Fibroblast of the aortic adventitia (primary cell): Measurements from ENCODE around the gene CCDC78. TPM values are rescaled to one million over a fixed set of nuclear protein-coding genes. Genes with fewer than 3 reads are reported as not detected.

Experiments
- DNase-seq: peaks from one replicate; pipeline ENCODE4 v3.0.0-alpha.2; 2010; ENCODE audit warnings: low read depth
- H3K4me3 ChIP-seq: 2 replicates; pipeline ENCODE4 v1.5.1; 2011; ENCODE audit warnings: low read depth, mild to moderate bottlenecking, control low read depth, low read length, moderate library complexity
- total RNA-seq: library from RNA; depleted of rRNA; stranded (reverse); fragments of >200 nt; gene quantifications from 2 replicates; pipeline ENCODE4 v1.2.3, GENCODE V29; 2012; ENCODE audit warnings: low replicate concordance
- TF ChIP-seq, protein P1 (sequence below): IDR thresholded peaks from 2 replicates; pipeline ENCODE4 v1.5.1; 2011; ENCODE audit warnings: mild to moderate bottlenecking, low read length, control low read depth, inconsistent platforms; ENCODE audit not compliant: insufficient read depth

CCDC78 gene
- total RNA-seq, 1 donor, result 1.8 TPM

DNA sequence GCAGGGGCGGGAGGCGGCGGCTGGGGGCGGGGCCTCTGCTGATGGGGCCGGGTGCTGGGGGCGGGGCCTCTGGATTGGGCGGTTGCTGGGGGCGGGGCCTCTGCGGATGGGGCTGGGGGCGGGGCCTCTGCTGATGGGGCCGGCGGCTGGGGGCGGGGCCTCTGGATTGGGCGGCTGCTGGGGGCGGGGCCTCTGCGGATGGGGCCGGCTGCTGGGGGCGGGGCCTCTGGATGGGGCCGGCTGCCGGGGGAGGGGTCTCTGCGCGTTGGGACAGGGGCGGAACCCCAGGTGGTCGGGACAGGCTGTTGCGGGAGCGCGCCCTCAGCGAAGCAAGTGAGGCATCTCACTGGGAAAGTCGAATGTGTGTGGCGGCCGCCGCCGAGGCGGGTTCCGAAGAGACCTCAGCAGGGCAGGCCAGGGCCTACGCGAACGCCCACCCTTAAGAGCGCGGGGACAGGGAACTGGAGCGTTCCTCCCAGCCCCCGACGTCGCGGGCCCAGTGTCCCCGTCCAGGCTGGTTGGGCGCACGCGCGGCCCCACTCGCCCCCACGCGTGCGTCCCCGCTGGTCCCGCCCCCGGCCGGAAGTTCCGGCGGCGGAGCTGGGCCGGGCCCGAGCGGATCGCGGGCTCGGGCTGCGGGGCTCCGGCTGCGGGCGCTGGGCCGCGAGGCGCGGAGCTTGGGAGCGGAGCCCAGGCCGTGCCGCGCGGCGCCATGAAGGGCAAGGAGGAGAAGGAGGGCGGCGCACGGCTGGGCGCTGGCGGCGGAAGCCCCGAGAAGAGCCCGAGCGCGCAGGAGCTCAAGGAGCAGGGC, 46.2 kb downstream of the CCDC78 start, which contains the start of gene STUB1:
STUB1 (plus strand) TSS at position 597 of the 811 bp plus-strand sequence; CDS start at position 713, 116 bp downstream.
- TF ChIP-seq, protein P1, sequence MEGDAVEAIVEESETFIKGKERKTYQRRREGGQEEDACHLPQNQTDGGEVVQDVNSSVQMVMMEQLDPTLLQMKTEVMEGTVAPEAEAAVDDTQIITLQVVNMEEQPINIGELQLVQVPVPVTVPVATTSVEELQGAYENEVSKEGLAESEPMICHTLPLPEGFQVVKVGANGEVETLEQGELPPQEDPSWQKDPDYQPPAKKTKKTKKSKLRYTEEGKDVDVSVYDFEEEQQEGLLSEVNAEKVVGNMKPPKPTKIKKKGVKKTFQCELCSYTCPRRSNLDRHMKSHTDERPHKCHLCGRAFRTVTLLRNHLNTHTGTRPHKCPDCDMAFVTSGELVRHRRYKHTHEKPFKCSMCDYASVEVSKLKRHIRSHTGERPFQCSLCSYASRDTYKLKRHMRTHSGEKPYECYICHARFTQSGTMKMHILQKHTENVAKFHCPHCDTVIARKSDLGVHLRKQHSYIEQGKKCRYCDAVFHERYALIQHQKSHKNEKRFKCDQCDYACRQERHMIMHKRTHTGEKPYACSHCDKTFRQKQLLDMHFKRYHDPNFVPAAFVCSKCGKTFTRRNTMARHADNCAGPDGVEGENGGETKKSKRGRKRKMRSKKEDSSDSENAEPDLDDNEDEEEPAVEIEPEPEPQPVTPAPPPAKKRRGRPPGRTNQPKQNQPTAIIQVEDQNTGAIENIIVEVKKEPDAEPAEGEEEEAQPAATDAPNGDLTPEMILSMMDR, result no peak
- DNase-seq, result peak; percentile 80
- peak within 1 kb of the TSS; percentile 82 for H3K4me3 ChIP-seq

DNA sequence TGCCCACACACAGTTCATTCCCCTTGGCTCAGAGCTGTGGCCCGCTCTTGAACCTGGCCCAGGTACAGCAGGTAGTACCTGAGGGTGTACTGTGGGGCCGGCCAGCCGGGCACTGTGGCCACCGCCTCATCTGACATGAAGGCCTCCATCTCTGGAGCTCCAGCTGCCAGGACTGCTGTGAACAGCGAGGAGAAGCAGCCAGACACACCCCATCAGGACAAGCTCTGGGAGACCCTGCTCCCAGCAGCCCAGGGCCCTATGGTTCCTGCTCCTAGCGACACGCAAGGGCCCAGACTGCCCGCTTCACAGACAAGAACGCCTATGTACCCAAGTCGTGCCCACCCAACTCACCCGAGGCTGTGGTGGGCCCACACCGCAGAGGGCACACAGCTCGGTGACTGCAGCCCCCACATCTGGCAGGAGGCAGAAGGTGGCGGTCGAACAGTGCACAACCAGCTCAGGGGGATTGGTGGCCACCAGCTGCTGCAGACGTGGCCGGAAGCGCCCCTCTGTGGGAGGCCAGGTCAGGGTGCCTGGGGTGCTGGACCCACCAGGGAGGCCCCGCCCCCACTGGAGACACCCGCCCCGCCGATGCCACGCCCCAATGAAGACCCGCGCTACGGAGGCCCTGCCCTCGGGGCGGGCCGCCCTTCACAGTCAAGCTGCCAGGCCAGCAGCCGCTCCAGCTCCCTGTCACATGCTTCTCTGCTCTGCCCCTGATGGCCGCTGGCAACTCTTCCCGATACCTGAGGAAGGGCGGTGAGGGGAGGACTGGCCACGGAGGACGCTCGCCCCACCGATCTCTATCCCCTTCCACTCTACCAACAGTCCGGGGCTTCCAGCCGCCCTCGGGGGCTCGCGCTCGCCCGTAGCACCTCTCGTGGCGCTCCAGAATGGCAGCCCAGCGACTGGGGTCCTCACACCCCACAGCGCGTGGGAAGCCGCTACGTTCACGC, 47.1 kb downstream of the CCDC78 start:
- peak; percentile 44 for DNase-seq
- peak overlapping the region; percentile 65 for H3K4me3 ChIP-seq
- TF ChIP-seq, protein P1, result no peak

DNA sequence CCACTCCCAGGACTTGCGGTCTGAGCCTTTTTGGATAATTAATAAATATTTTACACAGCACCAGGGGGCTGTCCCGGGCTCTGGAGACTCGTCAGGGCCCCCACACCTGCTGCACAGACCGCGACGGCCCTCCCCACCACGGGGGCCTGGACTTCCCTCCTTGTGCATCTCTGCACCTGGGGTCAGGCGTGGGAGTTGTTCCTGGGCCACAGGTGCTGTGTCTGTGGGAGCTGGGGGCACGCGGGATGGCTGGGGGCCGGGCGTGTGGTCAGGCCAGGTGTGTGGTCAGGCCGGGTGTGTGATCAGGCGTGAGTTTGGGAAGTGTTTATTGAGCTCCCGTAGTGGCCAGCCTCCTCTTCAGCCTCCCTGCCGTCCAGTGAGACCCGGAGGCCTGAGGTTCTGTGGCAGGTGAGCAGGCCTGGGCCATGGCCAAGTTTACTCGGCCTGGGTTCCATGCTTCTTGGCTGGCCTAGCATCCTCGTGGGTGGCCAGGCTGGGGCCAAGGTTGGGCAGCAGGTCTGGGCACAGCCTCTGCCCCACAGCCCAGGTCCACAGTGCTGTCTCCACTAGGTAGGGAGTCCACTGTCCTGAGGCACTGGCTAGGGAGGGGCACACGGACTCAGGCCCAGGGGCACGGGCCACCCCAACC, 47.9 kb downstream of the CCDC78 start:
- DNase-seq, result no peak
- no peak overlapping the region for H3K4me3 ChIP-seq
- TF ChIP-seq, protein P1, result no peak

DNA sequence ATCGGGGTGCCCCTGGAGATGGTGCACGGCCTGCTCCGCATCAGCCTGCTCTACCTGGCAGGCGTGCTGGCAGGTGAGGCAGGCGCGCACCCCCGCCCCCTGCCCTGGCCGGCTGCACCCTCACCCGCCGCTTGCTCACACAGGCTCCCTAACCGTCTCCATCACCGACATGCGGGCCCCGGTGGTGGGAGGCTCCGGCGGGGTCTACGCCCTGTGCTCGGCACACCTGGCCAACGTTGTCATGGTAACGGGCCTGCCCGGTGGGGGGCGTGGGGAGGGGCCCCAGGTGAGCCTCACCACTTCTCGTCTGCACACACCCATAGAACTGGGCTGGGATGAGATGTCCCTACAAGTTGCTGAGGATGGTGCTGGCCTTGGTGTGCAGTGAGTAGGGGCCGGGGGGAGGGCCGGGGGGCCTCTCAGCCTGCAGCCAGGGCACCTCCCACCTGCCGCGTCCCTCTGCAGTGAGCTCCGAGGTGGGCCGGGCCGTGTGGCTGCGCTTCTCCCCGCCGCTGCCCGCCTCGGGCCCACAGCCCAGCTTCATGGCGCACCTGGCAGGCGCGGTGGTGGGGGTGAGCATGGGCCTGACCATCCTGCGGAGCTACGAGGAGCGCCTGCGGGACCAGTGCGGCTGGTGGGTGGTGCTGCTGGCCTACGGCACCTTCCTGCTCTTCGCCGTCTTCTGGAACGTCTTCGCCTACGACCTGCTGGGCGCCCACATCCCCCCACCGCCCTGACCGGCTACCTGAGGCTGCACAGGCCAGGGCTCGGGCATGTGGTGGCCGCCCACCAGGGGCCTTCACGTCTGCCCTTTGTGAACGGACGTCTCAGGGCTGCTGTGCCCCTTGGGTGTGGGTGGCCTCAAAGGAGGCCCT, 48.7 kb downstream of the CCDC78 start:
- no peak for DNase-seq
- no peak overlapping the region for H3K4me3 ChIP-seq
- TF ChIP-seq, protein P1, result no peak

DNA sequence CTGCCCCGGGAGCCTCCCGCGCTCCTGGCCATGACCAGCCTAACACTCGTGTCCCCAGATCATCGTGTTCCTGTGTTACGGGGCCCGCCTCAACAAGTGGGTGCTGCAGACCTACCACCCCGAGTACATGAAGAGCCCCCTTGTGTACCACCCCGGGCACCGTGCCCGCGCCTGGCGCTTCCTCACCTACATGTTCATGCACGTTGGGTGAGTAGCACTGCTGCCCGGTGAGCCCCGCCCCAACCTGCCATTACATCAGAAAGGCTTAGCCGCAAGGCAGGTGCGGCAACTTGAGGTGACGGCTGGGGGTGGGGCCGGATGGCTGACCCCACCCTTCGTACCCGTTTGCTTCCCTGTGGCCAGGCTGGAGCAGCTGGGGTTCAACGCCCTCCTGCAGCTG, 49.3 kb downstream of the CCDC78 start:
- TF ChIP-seq, protein P1, result no peak
- no peak overlapping the region for H3K4me3 ChIP-seq
- DNase-seq, result no peak

DNA sequence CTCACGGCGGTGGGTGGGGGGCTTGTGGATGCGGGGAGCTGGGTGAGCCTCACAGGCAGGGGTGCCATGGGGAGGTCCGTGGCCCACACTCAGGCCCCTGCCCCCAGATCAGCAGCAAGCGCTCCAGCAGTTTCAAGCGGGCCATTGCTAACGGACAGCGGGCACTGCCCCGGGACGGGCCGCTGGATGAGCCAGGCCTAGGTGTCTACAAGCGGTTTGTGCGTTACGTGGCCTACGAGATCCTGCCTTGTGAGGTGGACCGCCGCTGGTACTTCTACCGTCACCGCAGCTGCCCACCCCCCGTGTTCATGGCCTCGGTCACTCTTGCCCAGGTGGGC, 49.7 kb downstream of the CCDC78 start:
- TF ChIP-seq, protein P1, result no peak
- DNase-seq, result no peak

More for the DNA sequence above, 49.7 kb downstream of the CCDC78 start:
- H3K4me3 ChIP-seq, result no peak overlapping the region
